ENCODE measurements around the gene SF3A1. TPM values are rescaled to one million over a fixed set of nuclear protein-coding genes. Genes with fewer than 3 reads are reported as not detected.
"Not testable (repeated sequence)": the region's sequence is repeated elsewhere in the genome, so short reads cannot be mapped to it uniquely, and the experiment has no call there.

The SF3A1 gene
- total and polyA plus RNA-seq, 7 experiments from 2014 or later = 83.2 to 341 (median 282) TPM

- ATAC-seq = no peak
- Mint-ChIP-seq H3K9me3 (no peaks in the 10 kb centered on the region), H3K27ac (peak overlapping the region in 5 of 9 donors; percentile 1 to 89 (median 63)), H3K36me3 (peaks cover 0 to 18% (median 3%) of the 10 kb centered on the region in 5 donors), H3K4me3 (no peak overlapping the region), H3K27me3 (peaks cover 0 to 5% (median 0%) of the 10 kb centered on the region in 5 donors), H3K4me1 (peaks cover 16 to 35% (median 20%) of the 10 kb centered on the region in 7 donors)
- H3K27ac ChIP-seq (ENCODE audit: low read depth, low read length) = no peak overlapping the region
- no peak overlapping the region for H3K4me3 ChIP-seq (ENCODE audit: low read length)
- intact Hi-C loops (cut with micrococcal nuclease) = no loop called here
- peaks cover 0 to 22% (median 0%) of the 10 kb centered on the region in 3 experiments for H3K36me3 ChIP-seq (ENCODE audit: control insufficient read depth in 2 of 3, insufficient read depth in 3 of 3, low read length in 3 of 3)
- ChIA-PET CTCF (no interaction called here), POLR2A (interaction anchor here (0.9 to 2.8 kb wide), 3 partner anchors 12 to 24 kb away, joined by 3 to 19 read pairs (median 5); partner anchors contain the start of gene MTFP1)
- H3K9me3 ChIP-seq (ENCODE audit: control insufficient read depth in 2 of 3, low read length in 3 of 3) = no peaks in the 10 kb centered on the region
- DNase-seq = no peak
- no peaks in the 10 kb centered on the region for H3K27me3 ChIP-seq (ENCODE audit: control insufficient read depth in 2 of 2, insufficient read depth in 2 of 2, low read length in 2 of 2)
- peaks cover 6 to 13% of the 10 kb centered on the region in 2 donors for H3K4me1 ChIP-seq (ENCODE audit: control insufficient read depth in 2 of 2, insufficient read depth in 2 of 2, low read length in 2 of 2)
Observed at GRCh38 chr22:30402028-30402765, 45.5 kb upstream of the SF3A1 start.

GRCh38 chr22:30401024-30401423 lies 44.3 kb upstream of the SF3A1 start:
- CTCF ChIA-PET, DNase-seq, H3K9me3 Mint-ChIP-seq: not testable (repeated sequence)

GRCh38 chr22:30400159-30400558 lies 43.5 kb upstream of the SF3A1 start:
- Histone ChIP-seq H3K9me3 (ENCODE audit: control insufficient read depth in 2 of 3, low read length in 3 of 3) (no peaks in the 10 kb centered on the region), H3K4me3 (ENCODE audit: low read length) (no peak overlapping the region), H3K27me3 (ENCODE audit: control insufficient read depth in 2 of 2, insufficient read depth in 2 of 2, low read length in 2 of 2) (no peaks in the 10 kb centered on the region), H3K4me1 (ENCODE audit: control insufficient read depth in 2 of 2, insufficient read depth in 2 of 2, low read length in 2 of 2) (peaks cover 12 to 22% of the 10 kb centered on the region in 2 donors), H3K36me3 (ENCODE audit: control insufficient read depth in 2 of 3, insufficient read depth in 3 of 3, low read length in 3 of 3) (peaks cover 0 to 7% (median 0%) of the 10 kb centered on the region in 3 experiments), H3K27ac (ENCODE audit: low read depth, low read length) (no peak overlapping the region)
- no peaks in the 10 kb centered on the region for H3K9me3 Mint-ChIP-seq
- DNase-seq (no peak), ATAC-seq (no peak)
- H3K27ac Mint-ChIP-seq = peak overlapping the region in 7 of 9 donors; percentile 35 to 92 (median 43)
- H3K36me3 Mint-ChIP-seq = peaks cover 0 to 4% (median 3%) of the 10 kb centered on the region in 5 donors
- CTCF ChIA-PET = no interaction called here
- peaks cover 16 to 53% (median 31%) of the 10 kb centered on the region in 7 donors for H3K4me1 Mint-ChIP-seq
- POLR2A ChIA-PET = interaction anchor here (6.0 to 12.2 kb wide), 2 partner anchors 11 to 25 kb away, joined by 52 to 158 read pairs; partner anchors contain the start of gene MTFP1
- intact Hi-C loops (cut with micrococcal nuclease) = no loop called here
- peak overlapping the region in 1 of 10 donors; percentile 5 for H3K4me3 Mint-ChIP-seq
- H3K27me3 Mint-ChIP-seq = peaks cover 0 to 5% (median 0%) of the 10 kb centered on the region in 5 donors

More at GRCh38 chr22:30401024-30401423, 44.3 kb upstream of the SF3A1 start:
- H3K27me3 Mint-ChIP-seq; H3K4me3 ChIP-seq (ENCODE audit: low read length); ATAC-seq; H3K4me3 Mint-ChIP-seq; H3K9me3 ChIP-seq (ENCODE audit: control insufficient read depth in 2 of 3, low read length in 3 of 3); H3K27ac Mint-ChIP-seq; H3K36me3 Mint-ChIP-seq; H3K27me3 ChIP-seq (ENCODE audit: control insufficient read depth in 2 of 2, insufficient read depth in 2 of 2, low read length in 2 of 2); H3K27ac ChIP-seq (ENCODE audit: low read depth, low read length); intact Hi-C loops (cut with micrococcal nuclease): not testable (repeated sequence)
- Histone ChIP-seq H3K36me3 (ENCODE audit: control insufficient read depth in 2 of 3, insufficient read depth in 3 of 3, low read length in 3 of 3) (peaks cover 0 to 15% (median 0%) of the 10 kb centered on the region in 3 experiments), H3K4me1 (ENCODE audit: control insufficient read depth in 2 of 2, insufficient read depth in 2 of 2, low read length in 2 of 2) (peaks cover 12 to 19% of the 10 kb centered on the region in 2 donors)
- peaks cover 16 to 44% (median 26%) of the 10 kb centered on the region in 7 donors for H3K4me1 Mint-ChIP-seq
- POLR2A ChIA-PET = interaction anchor here (2.8 kb wide), 1 partner anchor 23 kb away, joined by 19 read pairs; the partner anchor contains the start of gene MTFP1

GRCh38 chr22:30399718-30400117 lies 43.0 kb upstream of the SF3A1 start:
- Histone ChIP-seq H3K27me3 (ENCODE audit: control insufficient read depth in 2 of 2, insufficient read depth in 2 of 2, low read length in 2 of 2) (no peaks in the 10 kb centered on the region), H3K36me3 (ENCODE audit: control insufficient read depth in 2 of 3, insufficient read depth in 3 of 3, low read length in 3 of 3) (peaks cover 0 to 4% (median 0%) of the 10 kb centered on the region in 3 experiments), H3K4me3 (ENCODE audit: low read length) (no peak overlapping the region), H3K27ac (ENCODE audit: low read depth, low read length) (no peak overlapping the region), H3K4me1 (ENCODE audit: control insufficient read depth in 2 of 2, insufficient read depth in 2 of 2, low read length in 2 of 2) (peaks cover 12 to 22% of the 10 kb centered on the region in 2 donors), H3K9me3 (ENCODE audit: control insufficient read depth in 2 of 3, low read length in 3 of 3) (no peaks in the 10 kb centered on the region)
- intact Hi-C loops (cut with micrococcal nuclease) = loop anchor here in 1 of 2 donors (10.0 kb wide), 1 partner anchor 355 kb away; no protein-coding TSS in a partner anchor
- peaks cover 0 to 4% (median 3%) of the 10 kb centered on the region in 5 donors for H3K36me3 Mint-ChIP-seq
- H3K4me3 Mint-ChIP-seq = no peak overlapping the region
- DNase-seq (no peak), ATAC-seq (no peak)
- peaks cover 0 to 5% (median 0%) of the 10 kb centered on the region in 5 donors for H3K27me3 Mint-ChIP-seq
- POLR2A ChIA-PET = interaction anchor here (6.0 to 12.2 kb wide), 2 partner anchors 11 to 25 kb away, joined by 52 to 158 read pairs; partner anchors contain the start of gene MTFP1
- H3K9me3 Mint-ChIP-seq = no peaks in the 10 kb centered on the region
- peak overlapping the region in 7 of 9 donors; percentile 7 to 92 (median 36) for H3K27ac Mint-ChIP-seq
- CTCF ChIA-PET = no interaction called here
- H3K4me1 Mint-ChIP-seq = peaks cover 16 to 57% (median 31%) of the 10 kb centered on the region in 7 donors

GRCh38 chr22:30398685-30399680 lies 42.3 kb upstream of the SF3A1 start:
- ChIA-PET CTCF (interaction anchor here (0.6 to 2.9 kb wide), 4 partner anchors 10 to 129 kb away, joined by 3 to 12 read pairs (median 6); partner anchors contain the start of gene CASTOR1), POLR2A (interaction anchor here (1.2 to 12.2 kb wide), 3 partner anchors 12 to 42 kb away, joined by 3 to 158 read pairs (median 52); partner anchors contain the start of genes CCDC157, MTFP1 and SF3A1)
- Histone ChIP-seq H3K27ac (ENCODE audit: low read depth, low read length) (peak overlapping the region; percentile 77), H3K27me3 (ENCODE audit: control insufficient read depth in 2 of 2, insufficient read depth in 2 of 2, low read length in 2 of 2) (no peaks in the 10 kb centered on the region), H3K9me3 (ENCODE audit: control insufficient read depth in 2 of 3, low read length in 3 of 3) (no peaks in the 10 kb centered on the region), H3K4me3 (ENCODE audit: low read length) (peak overlapping the region; percentile 38), H3K4me1 (ENCODE audit: control insufficient read depth in 2 of 2, insufficient read depth in 2 of 2, low read length in 2 of 2) (peaks cover 12 to 22% of the 10 kb centered on the region in 2 donors), H3K36me3 (ENCODE audit: control insufficient read depth in 2 of 3, insufficient read depth in 3 of 3, low read length in 3 of 3) (peaks cover 0 to 4% (median 0%) of the 10 kb centered on the region in 3 experiments)
- peaks cover 16 to 56% (median 32%) of the 10 kb centered on the region in 7 donors for H3K4me1 Mint-ChIP-seq
- H3K4me3 Mint-ChIP-seq = peak overlapping the region; percentile 85 to 95 (median 90)
- peak overlapping the region; percentile 51 to 92 (median 89) for H3K27ac Mint-ChIP-seq
- ATAC-seq (no peak), DNase-seq (peak in 1 of 9 donors; percentile 22)
- peaks cover 0 to 4% (median 3%) of the 10 kb centered on the region in 5 donors for H3K36me3 Mint-ChIP-seq
- H3K27me3 Mint-ChIP-seq = peaks cover 0 to 5% (median 0%) of the 10 kb centered on the region in 5 donors
- no peaks in the 10 kb centered on the region for H3K9me3 Mint-ChIP-seq
- intact Hi-C loops (cut with micrococcal nuclease) = loop anchor here in 1 of 2 donors (10.0 kb wide), 1 partner anchor 356 kb away; no protein-coding TSS in a partner anchor
